ENCODE results near the gene SLC35A3. TPM values are rescaled to one million over a fixed set of nuclear protein-coding genes. Genes with fewer than 3 reads are reported as not detected.

The SLC35A3 gene
- total and polyA plus RNA-seq, 9 of the 15 experiments (the other 6 are each of a cell fraction or from before 2014, with no cell fraction given), result 3.5 to 21.7 (median 13.2) TPM

DNA sequence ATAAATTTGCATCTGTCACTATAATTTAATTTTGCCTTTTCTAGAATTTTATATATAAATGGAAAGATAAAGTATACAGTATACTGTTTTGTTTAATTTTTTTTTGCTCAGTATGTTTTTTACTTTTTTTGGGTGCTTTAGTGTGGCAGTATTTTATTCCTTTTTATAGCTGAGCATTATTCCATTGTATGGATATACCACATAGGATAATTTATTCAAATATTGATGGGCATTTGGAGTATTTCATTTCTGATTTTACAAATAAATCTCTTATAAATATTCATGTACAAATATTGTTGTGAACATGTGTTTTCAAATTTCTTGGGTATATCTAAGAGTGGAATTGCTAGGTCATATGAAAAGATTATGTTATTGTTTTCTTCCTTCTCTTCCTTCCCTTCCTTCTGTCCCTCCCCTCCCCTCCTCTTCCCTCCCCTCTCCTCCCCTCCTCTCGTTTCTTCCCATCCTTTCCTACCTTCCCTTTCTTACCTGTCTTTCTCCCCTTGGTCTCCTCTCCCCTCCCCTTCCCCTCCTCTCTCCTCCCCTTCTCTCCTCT, 18.5 kb downstream of the SLC35A3 start:
- intact Hi-C loops (cut with micrococcal nuclease) (no loop called here), in situ Hi-C loops (cut with MboI) (no loop called here)
- H3K4me2 ChIP-seq (ENCODE audit: insufficient read depth, low read length), result no peak overlapping the region
- H3K79me2 ChIP-seq (ENCODE audit: control insufficient read depth, insufficient read depth, low read length), result peaks cover 49% of the 10 kb centered on the region
- no peak overlapping the region for H3K27ac ChIP-seq (ENCODE audit: extremely low read depth, low read depth, low read length)
- H2AFZ ChIP-seq (ENCODE audit: low read depth, low read length), result no peak overlapping the region
- no peaks in the 10 kb centered on the region for H3K9me1 ChIP-seq (ENCODE audit: control insufficient read depth, insufficient read depth, low read length)
- FAIRE-seq (no peak), DNase-seq (ENCODE audit: extremely low read depth in 1 of 4, low spot score in 3 of 4) (no peak), ATAC-seq (no peak)
- TF ChIP-seq PTRF (tag; IDR thresholded peaks at IDR 0.05) (no peak), TGIF2 (CRISPR knock-in tag; IDR thresholded peaks at IDR 0.05) (no peak), HNRNPK (IDR thresholded peaks at IDR 0.05; ENCODE audit: low read depth, low read length, poor library complexity, severe bottlenecking) (peak; percentile 74), PCBP2 (IDR thresholded peaks at IDR 0.05; ENCODE audit: low read depth, low read length, poor library complexity, severe bottlenecking) (peak; percentile 74), MCM3 (IDR thresholded peaks at IDR 0.05) (no peak)
- TF ChIP-seq, protein P1, sequence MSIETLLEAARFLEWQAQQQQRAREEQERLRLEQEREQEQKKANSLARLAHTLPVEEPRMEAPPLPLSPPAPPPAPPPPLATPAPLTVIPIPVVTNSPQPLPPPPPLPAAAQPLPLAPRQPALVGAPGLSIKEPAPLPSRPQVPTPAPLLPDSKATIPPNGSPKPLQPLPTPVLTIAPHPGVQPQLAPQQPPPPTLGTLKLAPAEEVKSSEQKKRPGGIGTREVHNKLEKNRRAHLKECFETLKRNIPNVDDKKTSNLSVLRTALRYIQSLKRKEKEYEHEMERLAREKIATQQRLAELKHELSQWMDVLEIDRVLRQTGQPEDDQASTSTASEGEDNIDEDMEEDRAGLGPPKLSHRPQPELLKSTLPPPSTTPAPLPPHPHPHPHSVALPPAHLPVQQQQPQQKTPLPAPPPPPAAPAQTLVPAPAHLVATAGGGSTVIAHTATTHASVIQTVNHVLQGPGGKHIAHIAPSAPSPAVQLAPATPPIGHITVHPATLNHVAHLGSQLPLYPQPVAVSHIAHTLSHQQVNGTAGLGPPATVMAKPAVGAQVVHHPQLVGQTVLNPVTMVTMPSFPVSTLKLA (conservative IDR thresholded peaks at IDR 0.05), result no peak
- H3K9ac ChIP-seq (ENCODE audit: insufficient read depth in 1 of 2, low read depth in 2 of 2, low read length in 2 of 2), result no peak overlapping the region
- ChIA-PET CTCF (ENCODE audit: low intra/inter-chr PET ratio) (no interaction called here), POLR2A (interaction anchor here (1.6 kb wide), 1 partner anchor 10 kb away, joined by 7 read pairs; no protein-coding TSS in a partner anchor)
- 33% methylated on average over 1 of the region's 1 CpG for WGBS (ENCODE audit: insufficient coverage, low coverage, missing lambda C conversion rate)
- no TSS peak for BruUV-seq (replicated peaks)
- no peak overlapping the region for H3K4me3 ChIP-seq
- H3K36me3 ChIP-seq (ENCODE audit: control insufficient read depth, insufficient read depth, low read length), result no peaks in the 10 kb centered on the region; the same call in 2 of the 3 replicates
- peaks cover 0 to 5% of the 10 kb centered on the region in 2 experiments; a peak in 3 of 5 replicates for H3K4me1 ChIP-seq (replicated peaks in 1 of 2; ENCODE audit: control insufficient read depth in 2 of 2, insufficient read depth in 2 of 2, low read length in 2 of 2)
- no peaks in the 10 kb centered on the region for H3K27me3 ChIP-seq (ENCODE audit: control insufficient read depth in 2 of 2, insufficient read depth in 2 of 2, low read length in 2 of 2)
- no peaks in the 10 kb centered on the region for H4K20me1 ChIP-seq (replicated peaks; ENCODE audit: control insufficient read depth, insufficient read depth, low read length)
- H3K9me3 ChIP-seq (replicated peaks; ENCODE audit: control insufficient read depth, insufficient read depth, low read depth, low read length), result peaks cover 8% of the 10 kb centered on the region; the same call in 1 of the 2 replicates
